ENCODE data around the gene TRIM24.
"Not testable (repeated sequence)": the region's sequence is repeated elsewhere in the genome, so short reads cannot be mapped to it uniquely, and the experiment has no call there.

The TRIM24 gene

GRCh38 chr7:138483531-138483930, 23.5 kb downstream of the TRIM24 start:
- no peaks in the 10 kb centered on the region for H3K27me3 ChIP-seq (ENCODE audit: insufficient read depth, low read length)
- no peak overlapping the region for H3K4me3 ChIP-seq (ENCODE audit: low read depth, low read length, poor library complexity, severe bottlenecking)
- H3K9me3 ChIP-seq (ENCODE audit: low read length): no peaks in the 10 kb centered on the region
- H3K36me3 ChIP-seq (ENCODE audit: insufficient read depth, low read length): no peaks in the 10 kb centered on the region
- no peak overlapping the region for H3K27ac ChIP-seq (ENCODE audit: low read depth, low read length, poor library complexity, severe bottlenecking)
- no peak overlapping the region for H3K4me2 ChIP-seq (ENCODE audit: low read length)
- TF ChIP-seq CTCF (IDR thresholded peaks at IDR 0.05; ENCODE audit: low read length): no peak
- TF ChIP-seq EZH2 (IDR thresholded peaks at IDR 0.05; ENCODE audit: borderline replicate concordance, low read length): no peak
- H3K4me1 ChIP-seq (ENCODE audit: insufficient read depth, low read length, severe bottlenecking): no peaks in the 10 kb centered on the region
- H3K79me2 ChIP-seq (ENCODE audit: insufficient read depth, low read length): peaks cover 78% of the 10 kb centered on the region
- H4K20me1 ChIP-seq (ENCODE audit: insufficient read depth, low read length): no peaks in the 10 kb centered on the region
- H3F3A ChIP-seq (ENCODE audit: insufficient read depth, low read length): no peaks in the 10 kb centered on the region
- H3K9ac ChIP-seq (ENCODE audit: low read length): no peak overlapping the region
- no peak overlapping the region for H2AFZ ChIP-seq (ENCODE audit: low read length)
- no peaks in the 10 kb centered on the region for H3K9me2 ChIP-seq (ENCODE audit: low read depth, low read length)

DNA sequence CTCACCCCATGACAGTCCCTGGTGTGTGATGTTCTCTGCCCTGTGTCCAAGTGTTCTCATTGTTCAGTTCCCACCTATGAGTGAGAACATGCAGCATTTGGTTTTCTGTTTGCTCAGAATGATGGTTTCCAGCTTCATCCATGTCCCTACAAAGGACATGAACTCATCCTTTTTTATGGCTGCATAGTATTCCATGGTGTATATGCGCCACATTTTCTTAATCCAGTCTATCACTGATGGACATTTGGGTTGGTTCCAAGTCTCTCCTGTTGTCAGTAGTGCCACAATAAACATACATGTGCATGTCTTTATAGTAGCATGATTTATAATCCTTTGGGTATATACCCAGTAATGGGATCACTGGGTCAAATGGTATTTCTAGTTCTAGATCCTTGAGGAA, 25.4 kb downstream of the TRIM24 start:
- not testable (repeated sequence) for H4K20me1 ChIP-seq (ENCODE audit: insufficient read depth, low read length); H3K9me2 ChIP-seq (ENCODE audit: low read depth, low read length); H3K27ac ChIP-seq (ENCODE audit: low read depth, low read length, poor library complexity, severe bottlenecking); H2AFZ ChIP-seq (ENCODE audit: low read length); H3K9me3 ChIP-seq (ENCODE audit: low read length); H3F3A ChIP-seq (ENCODE audit: insufficient read depth, low read length); H3K4me2 ChIP-seq (ENCODE audit: low read length); H3K27me3 ChIP-seq (ENCODE audit: insufficient read depth, low read length); H3K9ac ChIP-seq (ENCODE audit: low read length); H3K4me3 ChIP-seq (ENCODE audit: low read depth, low read length, poor library complexity, severe bottlenecking); H3K4me1 ChIP-seq (ENCODE audit: insufficient read depth, low read length, severe bottlenecking); H3K36me3 ChIP-seq (ENCODE audit: insufficient read depth, low read length)
- peaks cover 68% of the 10 kb centered on the region for H3K79me2 ChIP-seq (ENCODE audit: insufficient read depth, low read length)

DNA sequence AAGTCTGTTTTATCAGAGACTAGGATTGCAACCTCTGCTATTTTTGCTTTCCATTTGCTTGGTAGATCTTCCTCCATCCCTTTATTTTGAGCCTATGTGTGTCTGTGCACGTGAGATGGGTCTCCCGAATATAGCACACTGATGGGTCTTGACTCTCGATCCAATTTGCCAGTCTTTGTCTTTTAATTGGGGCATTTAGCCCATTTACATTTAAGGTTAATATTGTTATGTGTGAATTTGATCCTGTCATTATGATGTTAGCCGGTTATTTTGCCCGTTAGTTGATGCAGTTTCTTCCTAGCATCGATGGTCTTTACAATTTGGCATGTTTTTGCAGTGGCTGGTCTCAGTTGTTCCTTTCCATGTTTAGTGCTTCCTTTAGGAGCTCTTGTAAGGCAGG, 29.1 kb downstream of the TRIM24 start:
- H3K4me1 ChIP-seq (ENCODE audit: insufficient read depth, low read length, severe bottlenecking); H3K9ac ChIP-seq (ENCODE audit: low read length); H3K4me2 ChIP-seq (ENCODE audit: low read length); H3K27ac ChIP-seq (ENCODE audit: low read depth, low read length, poor library complexity, severe bottlenecking); H3F3A ChIP-seq (ENCODE audit: insufficient read depth, low read length); H3K9me2 ChIP-seq (ENCODE audit: low read depth, low read length); H3K4me3 ChIP-seq (ENCODE audit: low read depth, low read length, poor library complexity, severe bottlenecking); H2AFZ ChIP-seq (ENCODE audit: low read length); H4K20me1 ChIP-seq (ENCODE audit: insufficient read depth, low read length); H3K36me3 ChIP-seq (ENCODE audit: insufficient read depth, low read length); H3K9me3 ChIP-seq (ENCODE audit: low read length); H3K27me3 ChIP-seq (ENCODE audit: insufficient read depth, low read length): not testable (repeated sequence)
- H3K79me2 ChIP-seq (ENCODE audit: insufficient read depth, low read length): peaks cover 69% of the 10 kb centered on the region

DNA sequence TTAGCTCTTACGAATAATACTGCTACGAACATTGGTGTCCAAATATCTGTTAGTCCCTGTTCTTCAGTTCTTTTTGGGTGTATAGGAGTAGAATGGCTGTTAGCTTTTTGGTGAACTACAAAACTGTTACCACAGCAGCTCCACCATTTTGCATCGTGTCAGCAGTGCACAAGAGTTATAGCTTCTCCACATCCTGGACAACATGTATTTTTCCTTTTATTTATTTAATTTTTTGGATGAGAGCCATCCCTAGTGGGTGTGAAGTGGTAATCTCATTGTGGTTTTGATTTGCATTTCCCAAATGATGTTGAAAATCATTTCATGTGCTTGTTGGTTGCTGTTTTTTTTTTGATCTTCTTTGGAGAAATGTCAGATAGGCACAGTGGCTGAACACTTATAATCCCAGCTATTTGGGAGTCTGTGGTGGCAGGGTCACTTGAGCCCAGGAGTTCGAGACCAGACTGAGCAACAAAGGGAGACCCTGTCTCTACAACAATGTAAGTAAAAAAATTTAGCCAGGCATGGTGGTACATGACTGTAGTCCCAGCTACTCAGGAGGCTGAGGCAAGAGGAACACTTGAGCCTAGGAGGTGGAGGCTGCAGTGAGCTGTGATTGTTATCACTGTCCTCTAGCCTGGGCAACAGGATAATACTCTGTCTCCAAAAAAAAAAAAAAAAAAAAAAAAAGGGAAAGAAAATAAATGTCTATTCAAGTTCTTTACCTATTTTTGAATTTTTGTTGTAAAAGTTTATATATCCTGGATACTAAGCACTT, 31.7 kb downstream of the TRIM24 start:
- Histone ChIP-seq H4K20me1 (ENCODE audit: insufficient read depth, low read length) (no peaks in the 10 kb centered on the region), H3K36me3 (ENCODE audit: insufficient read depth, low read length) (peaks cover 9% of the 10 kb centered on the region; the same call in 1 of the 2 replicates), H3K4me1 (ENCODE audit: insufficient read depth, low read length, severe bottlenecking) (no peaks in the 10 kb centered on the region), H2AFZ (ENCODE audit: low read length) (no peak overlapping the region), H3F3A (ENCODE audit: insufficient read depth, low read length) (no peaks in the 10 kb centered on the region), H3K27ac (ENCODE audit: low read depth, low read length, poor library complexity, severe bottlenecking) (no peak overlapping the region), H3K9me3 (ENCODE audit: low read length) (0 out of 2 replicates have a peak, but pooled peaks cover 4% of the 10 kb centered on the region), H3K9ac (ENCODE audit: low read length) (no peak overlapping the region), H3K4me2 (ENCODE audit: low read length) (no peak overlapping the region), H3K27me3 (ENCODE audit: insufficient read depth, low read length) (no peaks in the 10 kb centered on the region), H3K79me2 (ENCODE audit: insufficient read depth, low read length) (peaks cover 78% of the 10 kb centered on the region), H3K4me3 (ENCODE audit: low read depth, low read length, poor library complexity, severe bottlenecking) (no peak overlapping the region), H3K9me2 (ENCODE audit: low read depth, low read length) (no peaks in the 10 kb centered on the region)
- no peak for TF ChIP-seq CTCF (IDR thresholded peaks at IDR 0.05; ENCODE audit: low read length)
- TF ChIP-seq EZH2 (IDR thresholded peaks at IDR 0.05; ENCODE audit: borderline replicate concordance, low read length): no peak
